Endothelial cell of umbilical vein (primary cell): ENCODE data around the gene ZNF618. TPM values are rescaled to one million over a fixed set of nuclear protein-coding genes. Genes with fewer than 3 reads are reported as not detected.

Experiments
- BruUV-seq: library from RNA; stranded (reverse); fragments of 400-500 nt; replicated peaks from 2 replicates; lab custom pipeline; 2021; lab: Mats Ljungman, UMichigan
- CTCF ChIA-PET: fragments of 300-600, 350-600 bp; sonication (Branson Sonifier 250); formaldehyde crosslinking; loops from one replicate; lab custom pipeline; 2021; ENCODE audit warnings: antibody characterized with exemption, inconsistent platforms; lab: Charles Lee
- POLR2A ChIA-PET: fragments of 300-600, 350-600 bp; sonication (Branson Sonifier 250); formaldehyde crosslinking; loops from one replicate; lab custom pipeline; 2021; ENCODE audit warnings: antibody characterized with exemption, inconsistent platforms; lab: Charles Lee
- DNase-seq: peaks from one replicate; pipeline ENCODE4 v3.0.0-alpha.2; 2011; ENCODE audit warnings: low read depth, low spot score
- FAIRE-seq: peaks from 2 replicates; lab custom pipeline; 2011; peaks lifted over from hg19 to GRCh38; lab: Jason Lieb, UNC
- H2AFZ ChIP-seq: 2 replicates; pipeline ENCODE4 v1.6.0; 2012; ENCODE audit warnings: low read depth, low read length, control low read depth, inconsistent platforms
- H3K27ac ChIP-seq: 2 replicates; pipeline ENCODE4 v1.5.1; 2011; ENCODE audit warnings: low read depth, mild to moderate bottlenecking, control low read depth, low read length, moderate library complexity; ENCODE audit not compliant: insufficient read depth
- H3K27me3 ChIP-seq, 2 experiments: 2 replicates each; pipeline versions ENCODE4 v1.6.0 to v1.6.1; 2011; ENCODE audit warnings: low read length in 2 of 2, mixed read lengths in 1 of 2; ENCODE audit not compliant: control insufficient read depth in 2 of 2, insufficient read depth in 2 of 2
- H3K36me3 ChIP-seq, 2 experiments: 2 replicates in 1 of 2; 3 replicates in 1 of 2; pipeline ENCODE4 v1.5.1; 2011; ENCODE audit warnings: low read length in 2 of 2, mild to moderate bottlenecking in 1 of 2, moderate library complexity in 1 of 2; ENCODE audit not compliant: control insufficient read depth in 2 of 2, insufficient read depth in 2 of 2; ENCODE audit errors: extremely low read depth in 1 of 2
- H3K4me1 ChIP-seq: 3 replicates; pipeline ENCODE4 v1.5.1; 2011; ENCODE audit warnings: mild to moderate bottlenecking, low read length; ENCODE audit not compliant: control insufficient read depth, insufficient read depth; ENCODE audit errors: extremely low read depth
- H3K4me2 ChIP-seq: 2 replicates; pipeline ENCODE4 v1.6.1; 2011; ENCODE audit warnings: low read length, control low read depth, mixed read lengths; ENCODE audit not compliant: insufficient read depth
- H3K4me3 ChIP-seq, 3 experiments: fragments of 200-600 bp in 1 of 3; sonication (generic), shearing (Covaris generic) in 1 of 3; replicated peaks in 1 of 3; 2 replicates each; pipeline ENCODE4 v1.5.1; 2011 to 2016; ENCODE audit warnings: control low read depth in 3 of 3, low read length in 3 of 3, mild to moderate bottlenecking in 2 of 3, inconsistent platforms in 1 of 3, low read depth in 1 of 3, moderate library complexity in 1 of 3; ENCODE audit not compliant: insufficient read depth in 1 of 3
- H3K79me2 ChIP-seq: 2 replicates; pipeline ENCODE4 v1.6.0; 2012; ENCODE audit warnings: low read length, inconsistent platforms; ENCODE audit not compliant: control insufficient read depth, insufficient read depth
- H3K9ac ChIP-seq: replicated peaks from 2 replicates; pipeline ENCODE3; 2011; ENCODE audit warnings: low read length, control low read depth; ENCODE audit not compliant: insufficient read depth; ENCODE audit errors: extremely low read depth
- H3K9me1 ChIP-seq: replicated peaks from 3 replicates; pipeline ENCODE4 v1.6.0; 2011; ENCODE audit warnings: mild to moderate bottlenecking, low read length; ENCODE audit not compliant: control insufficient read depth, insufficient read depth; ENCODE audit errors: extremely low read depth
- H3K9me3 ChIP-seq: replicated peaks from 2 replicates; pipeline ENCODE4 v1.5.1; 2012; ENCODE audit warnings: low read length, inconsistent platforms; ENCODE audit not compliant: control insufficient read depth, insufficient read depth
- H4K20me1 ChIP-seq: replicated peaks from 2 replicates; pipeline ENCODE3; 2011; ENCODE audit warnings: mild to moderate bottlenecking, low read length; ENCODE audit not compliant: control insufficient read depth, insufficient read depth; ENCODE audit errors: extremely low read depth
- CTCF ChIP-seq, 2 donors: IDR thresholded peaks; 1 replicate in 1 of 2; 2 replicates in 1 of 2; pipeline ENCODE4 v1.5.1; 2011; ENCODE audit warnings: low read length in 2 of 2, mild to moderate bottlenecking in 2 of 2, moderate library complexity in 2 of 2, control low read depth in 1 of 2, inconsistent platforms in 1 of 2, low read depth in 1 of 2; ENCODE audit not compliant: insufficient read depth in 1 of 2; ENCODE audit errors: extremely low read depth in 1 of 2
- EZH2 ChIP-seq: IDR thresholded peaks from 2 replicates; pipeline ENCODE4 v1.6.1; 2012; ENCODE audit warnings: borderline replicate concordance, low read depth, mild to moderate bottlenecking, moderate library complexity, low read length, inconsistent platforms; ENCODE audit not compliant: severe bottlenecking
- FOS ChIP-seq: IDR thresholded peaks from 2 replicates; pipeline ENCODE4 v1.6.1; 2011; ENCODE audit warnings: mild to moderate bottlenecking, low read length, moderate library complexity, borderline replicate concordance; ENCODE audit not compliant: insufficient read depth
- GATA2 ChIP-seq: IDR thresholded peaks from 2 replicates; pipeline ENCODE4 v1.7.0; 2011; ENCODE audit warnings: low read depth, mild to moderate bottlenecking, moderate library complexity, mixed read lengths, low read length; ENCODE audit not compliant: insufficient read length, insufficient read depth
- JUN ChIP-seq: IDR thresholded peaks from 2 replicates; pipeline ENCODE4 v1.6.1; 2011; ENCODE audit warnings: borderline replicate concordance, low read depth; ENCODE audit not compliant: insufficient read length, insufficient read depth
- MAX ChIP-seq: IDR thresholded peaks from 2 replicates; pipeline ENCODE4 v1.6.1; 2011; ENCODE audit not compliant: insufficient read depth, insufficient read length
- MYC ChIP-seq: IDR thresholded peaks from one replicate; pipeline ENCODE4 v1.6.1; 2011; ENCODE audit warnings: mild to moderate bottlenecking, low read depth, low read length
- POLR2A ChIP-seq: IDR thresholded peaks from 2 replicates; pipeline ENCODE4 v1.6.1; 2012; ENCODE audit warnings: low read depth, mild to moderate bottlenecking, control low read depth, low read length
- POLR2AphosphoS5 ChIP-seq: IDR thresholded peaks from 2 replicates; pipeline ENCODE4 v1.6.1; 2012; ENCODE audit warnings: low read depth, mild to moderate bottlenecking, control low read depth, low read length, moderate library complexity; ENCODE audit not compliant: insufficient read depth
- dilution Hi-C: fragments of 300-500 bp; cut with MboI; formaldehyde crosslinking; loops from one replicate; pipeline ENCODE4 v1.15.0; 2019; ENCODE audit warnings: low sequenced_read_pairs; ENCODE audit not compliant: extremely low pct_ligation_motif_present
- intact Hi-C: fragments of 100-400 bp; cut with micrococcal nuclease; formaldehyde crosslinking; loops from one replicate; pipeline ENCODE4 v1.10.0; 2022
- polyA plus RNA-seq, 4 experiments: library from polyadenylated mRNA; depleted of rRNA in 3 of 4; stranded (reverse) in 3 of 4; unstranded in 1 of 4; fragments of >200 nt; gene quantifications; 2 replicates each; pipeline versions ENCODE4 v1.2.1 to v1.2.3, GENCODE V29; 2011 to 2012; ENCODE audit warnings: missing spikeins in 1 of 4
- total RNA-seq: library from RNA; stranded (reverse); gene quantifications from 2 replicates; pipeline ENCODE4 v1.2.3, GENCODE V29; 2021

ZNF618 gene
- total and polyA plus RNA-seq, 2 donors (not counting 3 experiments of a cell fraction or from before 2014, with no cell fraction given), result 22.6 to 80.3 TPM

- DNase-seq (no peak), FAIRE-seq (no peak)
- Histone ChIP-seq H3K36me3 (no peaks in the 10 kb centered on the region), H3K79me2 (peaks cover 79% of the 10 kb centered on the region), H3K9me1 (no peaks in the 10 kb centered on the region), H3K27me3 (no peaks in the 10 kb centered on the region), H2AFZ (no peak overlapping the region), H3K27ac (no peak overlapping the region), H3K9me3 (no peaks in the 10 kb centered on the region), H3K9ac (no peak overlapping the region), H3K4me3 (no peak overlapping the region), H3K4me1 (peaks cover 4% of the 10 kb centered on the region), H3K4me2 (no peak overlapping the region), H4K20me1 (peaks cover 7% of the 10 kb centered on the region)
- intact Hi-C loops, result no loop called here
- POLR2A ChIA-PET, result no interaction called here
- dilution Hi-C loops, result no loop called here
- CTCF ChIA-PET, result no interaction called here
- no peak for TF ChIP-seq EZH2
- TF ChIP-seq GATA2, result no peak
- no peak for TF ChIP-seq POLR2A
- TF ChIP-seq FOS, result no peak
- TF ChIP-seq MAX, result no peak
- TF ChIP-seq MYC, result no peak
- TF ChIP-seq CTCF (IDR thresholded peaks at IDR 0.05; ENCODE audit: extremely low read depth in 1 of 2, insufficient read depth in 1 of 2, low read depth in 1 of 2, low read length in 2 of 2), result no peak
- TF ChIP-seq POLR2AphosphoS5, result no peak
- no peak for TF ChIP-seq JUN
- no TSS peak for BruUV-seq
Measured at GRCh38 chr9:113909421-113909820, 33.3 kb downstream of the ZNF618 start.
